PC-9 (cell line): Measurements from ENCODE around the gene FGFR3. TPM values are rescaled to one million over a fixed set of nuclear protein-coding genes. Genes with fewer than 3 reads are reported as not detected.

Experiments
- BruUV-seq: library from RNA; stranded (reverse); fragments of 400-500 nt; replicated peaks from 2 replicates; lab custom pipeline; 2021; lab: Mats Ljungman, UMichigan
- CTCF ChIA-PET: fragments of 300-600 bp; sonication (Branson Sonifier 250); formaldehyde crosslinking; loops from one replicate; lab custom pipeline; 2022; ENCODE audit warnings: antibody characterized with exemption; lab: Charles Lee
- POLR2A ChIA-PET: fragments of 300-600 bp; sonication (Branson Sonifier 250); formaldehyde crosslinking; loops from one replicate; lab custom pipeline; 2022; ENCODE audit warnings: antibody characterized with exemption; ENCODE audit not compliant: unreplicated experiment; lab: Charles Lee
- DNase-seq, 2 experiments: peaks; one replicate each; pipeline versions ENCODE4 v3.0.0 to v3.0.0-alpha.2; 2015 to 2022; ENCODE audit warnings: mixed read lengths in 1 of 2
- H2AFZ ChIP-seq: fragments of 200-600 bp; sonication (generic); 2 replicates; pipeline ENCODE4 v1.8.1; 2017; ENCODE audit warnings: antibody characterized with exemption
- H3F3A ChIP-seq: fragments of 200-600 bp; sonication (generic); 2 replicates; pipeline ENCODE4 v1.8.1; 2017; ENCODE audit warnings: antibody characterized with exemption, mild to moderate bottlenecking, low read depth; ENCODE audit not compliant: insufficient read depth
- H3K27ac ChIP-seq: fragments of 200-600 bp; sonication (generic); 2 replicates; pipeline ENCODE4 v1.6.1; 2016; ENCODE audit warnings: mixed run types
- H3K27me3 ChIP-seq: fragments of 200-600 bp; sonication (generic); 2 replicates; pipeline ENCODE4 v1.6.1; 2016; ENCODE audit warnings: low read depth, mixed run types; ENCODE audit not compliant: insufficient read depth
- H3K36me3 ChIP-seq: fragments of 200-600 bp; sonication (generic); 2 replicates; pipeline ENCODE4 v1.6.1; 2016; ENCODE audit warnings: low read depth, mixed run types
- H3K4me1 ChIP-seq: fragments of 200-600 bp; sonication (generic); replicated peaks from 2 replicates; pipeline ENCODE4 v1.6.1; 2016; ENCODE audit warnings: mixed run types; ENCODE audit not compliant: insufficient read depth
- H3K4me2 ChIP-seq: fragments of 200-600 bp; sonication (generic); 2 replicates; pipeline ENCODE4 v1.6.1; 2017; ENCODE audit warnings: mixed run types
- H3K4me3 ChIP-seq: fragments of 200-600 bp; sonication (generic); 2 replicates; pipeline ENCODE4 v1.6.1; 2016; ENCODE audit warnings: mixed run types
- H3K79me2 ChIP-seq: fragments of 200-600 bp; sonication (generic); 2 replicates; pipeline ENCODE4 v1.6.1; 2017; ENCODE audit warnings: low read depth, mixed run types
- H3K9me2 ChIP-seq: fragments of 200-600 bp; sonication (generic); 2 replicates; pipeline ENCODE4 v1.8.1; 2017; ENCODE audit warnings: mild to moderate bottlenecking; ENCODE audit not compliant: insufficient read depth
- H3K9me3 ChIP-seq: fragments of 200-600 bp; sonication (generic); 2 replicates; pipeline ENCODE4 v1.8.1; 2016; ENCODE audit warnings: low read depth; ENCODE audit not compliant: insufficient read depth
- H4K20me1 ChIP-seq: fragments of 200-600 bp; sonication (generic); 2 replicates; pipeline ENCODE4 v1.8.1; 2017; ENCODE audit not compliant: insufficient read depth
- CTCF ChIP-seq: fragments of 200-600 bp; sonication (generic); conservative IDR thresholded peaks from 2 replicates; pipeline ENCODE4 v1.6.1; 2017; ENCODE audit warnings: mixed run types, antibody characterized with exemption, mild to moderate bottlenecking, moderate library complexity
- EZH2 ChIP-seq: fragments of 200-600 bp; sonication (generic); IDR thresholded peaks from 2 replicates; pipeline ENCODE4 v1.8.0; 2017; ENCODE audit warnings: antibody characterized with exemption, low read depth
- intact Hi-C: fragments of 100-400 bp; cut with micrococcal nuclease; formaldehyde crosslinking; loops from one replicate; pipeline ENCODE4 v1.10.0; 2022; ENCODE audit not compliant: unreplicated experiment
- total RNA-seq: library from RNA; stranded (reverse); gene quantifications from 2 replicates; pipeline ENCODE4 v1.2.3, GENCODE V29; 2021

FGFR3 gene
- total RNA-seq, 1 experiment from 2014 or later: 8.2 TPM

DNA sequence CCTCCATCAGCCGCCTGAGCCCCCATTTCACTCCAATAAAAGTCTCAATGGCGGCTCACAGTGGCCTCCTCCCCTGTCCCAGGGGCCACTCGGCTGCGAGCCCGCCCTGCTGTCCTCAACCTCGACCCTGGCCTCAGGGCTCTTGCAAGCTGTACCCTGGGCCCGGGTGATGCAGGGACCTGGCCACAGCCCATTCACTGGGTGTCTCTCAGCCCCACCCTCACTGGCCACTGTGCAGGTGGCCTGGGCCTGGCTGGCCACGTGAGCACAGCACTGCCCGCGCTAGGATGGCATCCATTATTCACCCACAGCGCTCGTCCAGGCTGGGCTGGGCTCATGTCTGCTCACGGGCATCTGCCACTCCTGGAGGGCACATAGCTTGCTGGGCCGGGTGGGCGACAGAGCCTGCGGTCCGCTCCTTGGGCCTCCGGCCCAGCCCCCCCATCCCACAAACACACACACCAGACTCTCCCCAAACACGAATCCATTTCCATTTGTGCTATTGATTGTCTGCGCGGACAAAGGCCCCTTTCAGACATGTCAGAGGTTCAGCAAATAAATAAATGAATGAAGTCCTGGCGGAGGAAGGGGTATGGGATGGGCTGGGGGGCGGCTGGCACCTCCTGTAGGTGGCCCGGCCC is 16.5 kb upstream of the FGFR3 start:
- no peak overlapping the region for H2AFZ ChIP-seq
- peaks cover 48% of the 10 kb centered on the region for H3K4me1 ChIP-seq
- intact Hi-C loops: loop anchor here (5.0 kb wide), 1 partner anchor 49 kb away; no protein-coding TSS in a partner anchor
- H3K9me2 ChIP-seq: no peaks in the 10 kb centered on the region
- POLR2A ChIA-PET: interaction anchor here (0.7 kb wide), 1 partner anchor 66 kb away, joined by 3 read pairs; no protein-coding TSS in a partner anchor
- no TSS peak for BruUV-seq
- TF ChIP-seq EZH2: no peak
- no peak for TF ChIP-seq CTCF
- no peak overlapping the region for H3K4me2 ChIP-seq
- H3K4me3 ChIP-seq: no peak overlapping the region
- no peaks in the 10 kb centered on the region for H3K27me3 ChIP-seq
- peaks cover 14% of the 10 kb centered on the region; the same call in 1 of the 2 replicates for H3F3A ChIP-seq
- DNase-seq: peak in 1 of 2 experiments; percentile 45
- no peaks in the 10 kb centered on the region for H4K20me1 ChIP-seq
- H3K79me2 ChIP-seq: no peaks in the 10 kb centered on the region
- no peaks in the 10 kb centered on the region for H3K36me3 ChIP-seq
- H3K9me3 ChIP-seq: no peaks in the 10 kb centered on the region
- H3K27ac ChIP-seq: no peak overlapping the region
- CTCF ChIA-PET: no interaction called here

DNA sequence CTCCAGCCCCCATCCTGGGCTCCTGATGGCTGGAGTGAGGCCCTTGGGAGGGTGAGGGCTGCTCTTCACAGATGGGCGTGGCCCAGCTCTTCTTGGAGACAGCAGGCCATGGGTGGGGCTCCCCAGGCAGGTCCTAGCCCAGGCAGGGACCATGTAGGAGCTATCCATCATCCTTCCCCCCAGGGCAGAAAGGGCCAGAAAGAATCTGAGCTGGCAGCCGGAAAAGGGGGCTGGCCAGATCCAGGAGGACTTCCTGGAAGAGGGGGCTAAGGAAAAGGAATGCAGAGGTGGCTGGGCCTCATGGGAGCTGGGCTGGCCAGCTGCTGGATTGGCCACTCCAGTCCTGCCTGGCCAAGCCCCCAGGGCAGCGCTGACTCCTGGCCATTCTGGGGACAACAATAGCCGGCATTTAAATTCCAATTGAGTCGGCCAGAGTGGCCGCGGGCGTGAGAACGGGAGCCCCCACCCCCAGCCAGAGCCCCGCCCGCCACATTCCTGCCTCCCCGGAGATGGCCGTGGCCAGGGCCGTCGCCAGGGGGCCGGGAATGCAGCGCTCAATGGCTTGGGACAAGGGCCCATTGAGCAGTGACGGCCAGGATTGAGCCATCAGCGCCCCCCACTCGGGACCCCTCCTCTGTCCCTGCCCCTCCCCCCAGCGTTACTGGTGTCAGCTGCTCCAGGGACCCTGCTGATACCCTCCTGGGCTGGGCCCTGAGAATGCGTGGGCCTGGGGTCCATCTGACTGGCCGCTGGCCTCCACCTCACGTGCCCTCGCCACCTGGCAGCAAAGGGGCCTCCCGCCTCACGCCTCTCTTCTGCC is 15.1 kb upstream of the FGFR3 start:
- Histone ChIP-seq H4K20me1 (no peaks in the 10 kb centered on the region), H3F3A (peaks cover 14% of the 10 kb centered on the region; the same call in 1 of the 2 replicates), H3K9me2 (no peaks in the 10 kb centered on the region), H3K4me2 (peak overlapping the region; percentile 53), H3K4me3 (no peak overlapping the region; the same call in 1 of the 2 replicates), H3K9me3 (no peaks in the 10 kb centered on the region), H3K36me3 (no peaks in the 10 kb centered on the region), H3K27me3 (no peaks in the 10 kb centered on the region), H3K27ac (no peak overlapping the region), H3K4me1 (peaks cover 48% of the 10 kb centered on the region), H3K79me2 (no peaks in the 10 kb centered on the region), H2AFZ (no peak overlapping the region)
- CTCF ChIA-PET: interaction anchor here (0.6 to 0.8 kb wide), 2 partner anchors 48 to 702 kb away, joined by 3 to 4 read pairs; no protein-coding TSS in a partner anchor
- BruUV-seq: no TSS peak
- POLR2A ChIA-PET: interaction anchor here (0.8 kb wide), 1 partner anchor 10 kb away, joined by 3 read pairs; no protein-coding TSS in a partner anchor
- peak; percentile 86 to 95 for DNase-seq
- TF ChIP-seq CTCF (no peak; the same call in 1 of the 2 replicates), EZH2 (no peak)
- intact Hi-C loops: loop anchor here (1.0 to 5.0 kb wide), 3 partner anchors 10 to 162 kb away; no protein-coding TSS in a partner anchor

DNA sequence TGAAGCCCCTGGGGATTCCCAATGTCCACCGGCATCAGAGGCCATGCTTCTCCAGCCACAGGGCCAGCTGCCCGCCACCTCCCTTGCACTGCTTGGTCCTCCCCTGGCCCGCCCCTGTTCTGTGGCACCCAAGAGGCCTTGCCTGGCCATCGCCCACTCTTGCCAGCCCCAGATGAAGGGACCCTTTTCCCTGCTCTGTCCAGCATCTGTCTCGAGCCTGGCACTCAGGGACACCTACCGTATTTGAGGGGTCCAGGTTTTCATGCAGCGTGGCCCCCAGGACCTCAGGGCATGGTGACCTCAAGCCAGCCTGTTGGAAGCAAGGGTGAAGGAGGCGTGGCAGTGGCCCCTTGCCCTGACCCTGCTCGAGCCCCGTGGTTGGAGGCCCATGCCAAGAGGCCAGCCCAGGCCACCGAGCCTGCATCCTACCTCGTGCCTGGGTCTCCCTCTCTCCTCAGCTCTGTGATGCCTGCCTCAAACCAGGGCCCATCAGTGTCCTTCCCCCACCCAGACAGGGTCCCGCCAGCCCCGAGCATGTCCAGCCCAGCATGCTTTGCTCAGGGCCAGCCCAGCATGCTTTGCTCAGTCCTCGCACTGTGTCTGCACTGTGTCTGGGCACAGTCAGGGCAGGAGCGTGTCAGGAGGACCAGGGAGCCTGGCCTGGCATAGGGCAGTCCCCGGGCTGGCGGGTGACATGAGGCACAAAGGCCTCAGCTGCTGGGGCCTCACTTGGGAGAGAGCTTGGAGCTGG is 14.3 kb upstream of the FGFR3 start:
- BruUV-seq: no TSS peak
- Histone ChIP-seq H3K4me1 (peaks cover 52% of the 10 kb centered on the region), H3F3A (peaks cover 14% of the 10 kb centered on the region; the same call in 1 of the 2 replicates), H3K27ac (no peak overlapping the region), H3K36me3 (no peaks in the 10 kb centered on the region), H3K9me2 (no peaks in the 10 kb centered on the region), H3K9me3 (no peaks in the 10 kb centered on the region), H3K4me3 (no peak overlapping the region), H3K79me2 (no peaks in the 10 kb centered on the region), H3K4me2 (peak overlapping the region; percentile 53; the same call in 1 of the 2 replicates), H3K27me3 (no peaks in the 10 kb centered on the region), H4K20me1 (no peaks in the 10 kb centered on the region), H2AFZ (no peak overlapping the region)
- intact Hi-C loops: loop anchor here (1.0 to 5.0 kb wide), 3 partner anchors 11 to 161 kb away; no protein-coding TSS in a partner anchor
- DNase-seq: no peak
- ChIA-PET CTCF (no interaction called here), POLR2A (no interaction called here)
- TF ChIP-seq EZH2: no peak
- TF ChIP-seq CTCF: no peak
